HepG2 (cell line): ENCODE data around the gene ARMCX4. TPM values are rescaled to one million over a fixed set of nuclear protein-coding genes. Genes with fewer than 3 reads are reported as not detected.

Experiments
- ATAC-seq: fragments of 200-7000 bp; cut with Tn5 transposase; 3 replicates; pipeline ENCODE4 v1.9.1; 2020; ENCODE audit warnings: mild to moderate bottlenecking, moderate library complexity
- BruUV-seq: library from RNA; stranded (reverse); fragments of 400-500 nt; replicated peaks from 2 replicates; lab custom pipeline; 2021; lab: Mats Ljungman, UMichigan
- CTCF ChIA-PET: fragments of 300-600 bp; formaldehyde crosslinking; extraction: SDS; loops from one replicate; lab custom pipeline; 2021; ENCODE audit warnings: low total read pairs, inconsistent platforms, low intra/inter-chr PET ratio; lab: Yijun Ruan, JAX
- POLR2A ChIA-PET: fragments of 350-600 bp; sonication (Branson Sonifier 250); formaldehyde crosslinking; loops from one replicate; lab custom pipeline; 2020; ENCODE audit warnings: antibody characterized with exemption, inconsistent platforms; lab: Yijun Ruan, JAX
- DNase-seq: peaks from one replicate; pipeline ENCODE4 v3.0.0-alpha.2; 2015; ENCODE audit warnings: low spot score
- FAIRE-seq: peaks from 3 replicates; lab custom pipeline; 2011; peaks lifted over from hg19 to GRCh38; lab: Jason Lieb, UNC
- H2AFZ ChIP-seq: one replicate; pipeline ENCODE4 v1.6.1; 2011; ENCODE audit warnings: low read length, inconsistent platforms
- H3K27ac ChIP-seq: fragments of 300-600 bp; 3 replicates; pipeline ENCODE4 v1.8.0; 2011; ENCODE audit warnings: mixed run types, mild to moderate bottlenecking, mixed read lengths, low read length, inconsistent platforms; ENCODE audit not compliant: insufficient read depth; ENCODE audit errors: extremely low read length
- H3K27me3 ChIP-seq, 2 experiments: fragments of 200-600 bp in 1 of 2; 2 replicates in 1 of 2; 3 replicates in 1 of 2; pipeline versions ENCODE4 v1.6.0 to v1.8.0; 2011; ENCODE audit warnings: low read length in 2 of 2, mild to moderate bottlenecking in 2 of 2, moderate library complexity in 2 of 2, inconsistent platforms in 1 of 2; ENCODE audit not compliant: insufficient read depth in 2 of 2, control insufficient read depth in 1 of 2
- H3K36me3 ChIP-seq, 2 experiments: fragments of 200-600 bp in 1 of 2; replicated peaks in 1 of 2; 2 replicates in 1 of 2; 3 replicates in 1 of 2; pipeline versions ENCODE4 v1.5.1 to v1.8.0; 2011; ENCODE audit warnings: low read length in 2 of 2, inconsistent platforms in 1 of 2; ENCODE audit not compliant: insufficient read depth in 2 of 2, control insufficient read depth in 1 of 2
- H3K4me1 ChIP-seq: 2 replicates; pipeline ENCODE4 v1.5.1; 2012; ENCODE audit warnings: low read length, inconsistent platforms; ENCODE audit not compliant: insufficient read depth
- H3K4me2 ChIP-seq: 2 replicates; pipeline ENCODE4 v1.6.0; 2011; ENCODE audit warnings: low read depth, low read length, inconsistent platforms
- H3K4me3 ChIP-seq, 3 experiments: fragments of 200-600 bp in 1 of 3; sonication (generic), shearing (Covaris generic) in 1 of 3; replicated peaks in 1 of 3; 2 replicates each; pipeline ENCODE4 v1.5.1; 2011 to 2016; ENCODE audit warnings: low read length in 3 of 3, inconsistent platforms in 2 of 3, low read depth in 2 of 3, mild to moderate bottlenecking in 2 of 3, control low read depth in 1 of 3, mixed read lengths in 1 of 3; ENCODE audit not compliant: insufficient read depth in 1 of 3
- H3K79me2 ChIP-seq: one replicate; pipeline ENCODE4 v1.6.1; 2011; ENCODE audit warnings: low read length, inconsistent platforms; ENCODE audit not compliant: insufficient read depth
- H3K9ac ChIP-seq: 2 replicates; pipeline ENCODE4 v1.6.0; 2011; ENCODE audit warnings: mild to moderate bottlenecking, low read depth, low read length, inconsistent platforms; ENCODE audit not compliant: insufficient read depth
- H3K9me3 ChIP-seq: 2 replicates; pipeline ENCODE4 v1.5.1; 2012; ENCODE audit warnings: mild to moderate bottlenecking, low read length
- H4K20me1 ChIP-seq: 2 replicates; pipeline ENCODE4 v1.6.0; 2011; ENCODE audit warnings: inconsistent platforms, mild to moderate bottlenecking, low read length, moderate library complexity; ENCODE audit not compliant: insufficient read depth
- ARNT ChIP-seq: fragments of 450-650 bp; IDR thresholded peaks from 2 replicates; pipeline ENCODE4 v1.6.1; 2017
- ATAD3A ChIP-seq: sonication (generic); formaldehyde crosslinking; IDR thresholded peaks from 2 replicates; pipeline ENCODE4 v1.4.0; 2020; ENCODE audit warnings: missing genetic modification reagents
- HNRNPLL ChIP-seq: fragments of 200-400 bp; formaldehyde crosslinking; IDR thresholded peaks from 2 replicates; pipeline ENCODE4 v1.6.1; 2017; ENCODE audit warnings: mild to moderate bottlenecking, low read depth, low read length; ENCODE audit not compliant: poor library complexity, severe bottlenecking
- KDM4B ChIP-seq: sonication (generic); formaldehyde crosslinking; IDR thresholded peaks from 2 replicates; pipeline ENCODE4 v1.4.0; 2020; ENCODE audit warnings: missing genetic modification reagents
- MTA1 ChIP-seq: sonication (generic); formaldehyde crosslinking; IDR thresholded peaks from 2 replicates; pipeline ENCODE4 v1.4.0; 2020; ENCODE audit warnings: missing genetic modification reagents, mild to moderate bottlenecking, borderline replicate concordance
- RORA ChIP-seq: sonication (generic); formaldehyde crosslinking; IDR thresholded peaks from 2 replicates; pipeline ENCODE4 v1.5.0; 2020; ENCODE audit warnings: mild to moderate bottlenecking, missing genetic modification reagents, moderate library complexity
- RXRA ChIP-seq: sonication (generic); formaldehyde crosslinking; IDR thresholded peaks from 2 replicates; pipeline ENCODE4 v1.5.1; 2020; ENCODE audit warnings: missing genetic modification reagents
- TAF15 ChIP-seq: fragments of 200-400 bp; formaldehyde crosslinking; IDR thresholded peaks from one replicate; pipeline ENCODE4 v1.6.1; 2018; ENCODE audit warnings: mild to moderate bottlenecking, low read depth, low read length; ENCODE audit not compliant: poor library complexity, severe bottlenecking
- TBX3 ChIP-seq: fragments of 450-650 bp; IDR thresholded peaks from 2 replicates; pipeline ENCODE4 v1.6.1; 2017; ENCODE audit warnings: antibody characterized with exemption, mild to moderate bottlenecking, inconsistent platforms, borderline replicate concordance
- TFE3 ChIP-seq: IDR thresholded peaks from 2 replicates; pipeline ENCODE4 v1.6.1; 2016
- TP53 ChIP-seq: sonication (generic); formaldehyde crosslinking; conservative IDR thresholded peaks from 2 replicates; pipeline ENCODE4 v1.4.0; 2020; ENCODE audit warnings: missing genetic modification reagents
- ZBED4 ChIP-seq: sonication (generic); formaldehyde crosslinking; IDR thresholded peaks from 2 replicates; pipeline ENCODE4 v1.4.0; 2020; ENCODE audit warnings: missing genetic modification reagents, borderline replicate concordance
- ZBTB38 ChIP-seq: sonication (generic); formaldehyde crosslinking; IDR thresholded peaks from 2 replicates; pipeline ENCODE4 v1.5.1; 2020; ENCODE audit warnings: mild to moderate bottlenecking, missing genetic modification reagents
- ZMAT3 ChIP-seq: sonication (generic); formaldehyde crosslinking; conservative IDR thresholded peaks from 2 replicates; pipeline ENCODE4 v1.7.0; 2021; ENCODE audit warnings: missing genetic modification reagents
- ZNF17 ChIP-seq: sonication (generic); formaldehyde crosslinking; IDR thresholded peaks from 2 replicates; pipeline ENCODE4 v1.5.0; 2020; ENCODE audit warnings: mild to moderate bottlenecking, missing genetic modification reagents
- ZSCAN30 ChIP-seq: sonication (generic); formaldehyde crosslinking; IDR thresholded peaks from 2 replicates; pipeline ENCODE4 v1.5.0; 2020; ENCODE audit warnings: mild to moderate bottlenecking, missing genetic modification reagents
- WGBS: methylation state at CpG from one replicate; pipeline ENCODE4 v1.1.6; 2017; ENCODE audit warnings: low lambda C conversion rate; 5-methylcytosine and 5-hydroxymethylcytosine counted together
- in situ Hi-C: cut with HindIII; loops from 2 replicates; pipeline ENCODE4 v1.10.0; 2017; ENCODE audit warnings: low pct_unique_long_range_greater_than_20kb; ENCODE audit not compliant: extremely low pct_ligation_motif_present
- intact Hi-C: fragments of 100-400 bp; cut with micrococcal nuclease; formaldehyde crosslinking; loops from one replicate; pipeline ENCODE4 v1.10.0; 2022; ENCODE audit not compliant: unreplicated experiment
- polyA plus RNA-seq, 8 experiments: library from polyadenylated mRNA; depleted of rRNA in 3 of 8; stranded (reverse) in 7 of 8; unstranded in 1 of 8; fragments of >200 nt; fragmentation: Illumina TruSeq in 4 of 8; extraction: Trizol in 4 of 8; gene quantifications; 2 replicates each; pipeline versions ENCODE4 v1.2.1 to v1.2.3, GENCODE V29; 2011 to 2016; ENCODE audit warnings: low read depth in 4 of 8, missing spikeins in 1 of 8, mixed read lengths in 1 of 8; ENCODE audit not compliant: insufficient read depth in 1 of 8
- total RNA-seq, 5 experiments: library from RNA; depleted of rRNA; stranded (reverse); fragments of >200 nt; fragmentation: Illumina TruSeq; extraction: Trizol; gene quantifications; 2 replicates each; pipeline ENCODE4 v1.2.3, GENCODE V29; 2016; ENCODE audit warnings: low read depth in 1 of 5

Gene ARMCX4
- total and polyA plus RNA-seq, 2 of the 13 experiments (the other 11 are each of a cell fraction or from before 2014, with no cell fraction given) = not detected

- no peaks in the 10 kb centered on the region for H3K27me3 ChIP-seq
- ATAC-seq (no peak), FAIRE-seq (no peak), DNase-seq (no peak)
- no peak overlapping the region for H3K4me3 ChIP-seq
- in situ Hi-C loops = no loop called here
- CTCF ChIA-PET = no interaction called here
- WGBS = 64% methylated on average over 6 of the region's 6 CpGs
- H3K27ac ChIP-seq = no peak overlapping the region
- no TSS peak for BruUV-seq
- H3K4me2 ChIP-seq = no peak overlapping the region
- no peak for TF ChIP-seq RORA (CRISPR knock-in tag)
- TF ChIP-seq MTA1 = no peak
- no peak for TF ChIP-seq ZSCAN30 (CRISPR knock-in tag)
- no peak for TF ChIP-seq ARNT
- TF ChIP-seq ZNF17 = no peak
- no peak for TF ChIP-seq TBX3
- TF ChIP-seq ZBTB38 (CRISPR knock-in tag) = no peak
- TF ChIP-seq TAF15 = no peak
- POLR2A ChIA-PET = no interaction called here
- H2AFZ ChIP-seq = no peak overlapping the region
- H3K4me1 ChIP-seq = no peaks in the 10 kb centered on the region
- no peaks in the 10 kb centered on the region for H3K9me3 ChIP-seq
- no peak overlapping the region for H3K9ac ChIP-seq
- H3K79me2 ChIP-seq = no peaks in the 10 kb centered on the region
- intact Hi-C loops = no loop called here
- H4K20me1 ChIP-seq = no peaks in the 10 kb centered on the region
- no peaks in the 10 kb centered on the region for H3K36me3 ChIP-seq
These were observed 1.1 kb upstream of the ARMCX4 start for GRCh38 chrX:101484135-101484534.

- no peak overlapping the region for H3K4me3 ChIP-seq
- intact Hi-C loops = no loop called here
- FAIRE-seq = no peak
- no peak overlapping the region for H3K4me2 ChIP-seq
- BruUV-seq = no TSS peak
- no peak for ATAC-seq
- ChIA-PET CTCF (no interaction called here), POLR2A (no interaction called here)
- no peak overlapping the region for H2AFZ ChIP-seq
- DNase-seq = no peak
- H4K20me1 ChIP-seq = no peaks in the 10 kb centered on the region
- H3K79me2 ChIP-seq = no peaks in the 10 kb centered on the region
- H3K27ac ChIP-seq = no peak overlapping the region
- no peaks in the 10 kb centered on the region for H3K9me3 ChIP-seq
- H3K4me1 ChIP-seq = no peaks in the 10 kb centered on the region
- WGBS = 44% methylated on average over 1 of the region's 2 CpGs
- in situ Hi-C loops = no loop called here
- H3K27me3 ChIP-seq = no peaks in the 10 kb centered on the region
- H3K36me3 ChIP-seq = no peaks in the 10 kb centered on the region
- H3K9ac ChIP-seq = no peak overlapping the region
- TF ChIP-seq RXRA = no peak
- TF ChIP-seq KDM4B (CRISPR knock-in tag) = no peak
- TF ChIP-seq HNRNPLL = no peak
- no peak for TF ChIP-seq TFE3 (CRISPR knock-in tag)
- TF ChIP-seq TP53 = no peak
- no peak for TF ChIP-seq ZBED4
- no peak for TF ChIP-seq ZMAT3 (CRISPR knock-in tag)
- TF ChIP-seq ATAD3A = no peak
These were observed 3.5 kb downstream of the ARMCX4 start for GRCh38 chrX:101488796-101489195.
